CD4-positive, alpha-beta memory T cell (primary cell): ENCODE measurements around the gene PAF1. TPM values are rescaled to one million over a fixed set of nuclear protein-coding genes. Genes with fewer than 3 reads are reported as not detected.

Experiments used
- CTCF ChIA-PET: fragments of 350-600 bp; sonication (Branson Sonifier 250); formaldehyde crosslinking; loops from one replicate; lab custom pipeline; 2021; ENCODE audit warnings: inconsistent platforms; ENCODE audit not compliant: partially characterized antibody; lab: Charles Lee
- POLR2A ChIA-PET: fragments of 350-600 bp; sonication (Branson Sonifier 250); formaldehyde crosslinking; loops from one replicate; lab custom pipeline; 2021; ENCODE audit not compliant: partially characterized antibody; lab: Charles Lee
- DNase-seq, 5 donors: peaks; one replicate each; pipeline versions ENCODE4 v3.0.0 to v3.0.0-alpha.2; 2020 to 2022; ENCODE audit warnings: mixed read lengths in 1 of 5
- H3K27ac ChIP-seq: one replicate; pipeline ENCODE4 v1.7.0; 2013; ENCODE audit warnings: low read depth, low read length
- H3K27me3 ChIP-seq: 2 replicates; pipeline ENCODE4 v1.7.0; 2013; ENCODE audit warnings: mild to moderate bottlenecking, low read length, moderate library complexity; ENCODE audit not compliant: insufficient read depth
- H3K36me3 ChIP-seq: 2 replicates; pipeline ENCODE4 v1.7.0; 2013; ENCODE audit warnings: mild to moderate bottlenecking, low read length, moderate library complexity; ENCODE audit not compliant: insufficient read depth
- H3K4me1 ChIP-seq: 2 replicates; pipeline ENCODE4 v1.7.0; 2013; ENCODE audit warnings: mild to moderate bottlenecking, low read length, moderate library complexity; ENCODE audit not compliant: insufficient read depth
- H3K4me3 ChIP-seq, 2 donors: one replicate each; pipeline ENCODE4 v1.7.0; 2013; ENCODE audit warnings: low read length in 2 of 2, mild to moderate bottlenecking in 1 of 2
- H3K9me3 ChIP-seq, 2 donors: one replicate each; pipeline ENCODE4 v1.7.0; 2013; ENCODE audit warnings: low read length in 2 of 2, control low read depth in 1 of 2; ENCODE audit not compliant: control insufficient read depth in 1 of 2
- H3K27ac Mint-ChIP-seq, 7 donors: one replicate each; pipeline ENCODE4 v1.8.0; 2020 to 2021; ENCODE audit warnings: mixed read lengths in 7 of 7, mild to moderate bottlenecking in 6 of 7, inconsistent platforms in 3 of 7, moderate library complexity in 3 of 7
- H3K27me3 Mint-ChIP-seq, 2 donors: one replicate each; pipeline ENCODE4 v1.8.0; 2020 to 2021; ENCODE audit warnings: mixed read lengths in 2 of 2
- H3K36me3 Mint-ChIP-seq, 2 donors: one replicate each; pipeline ENCODE4 v1.8.0; 2020 to 2021; ENCODE audit warnings: mixed read lengths in 2 of 2, inconsistent platforms in 1 of 2, mild to moderate bottlenecking in 1 of 2
- H3K4me1 Mint-ChIP-seq, 4 donors: one replicate each; pipeline ENCODE4 v1.8.0; 2020 to 2021; ENCODE audit warnings: mixed read lengths in 4 of 4, mild to moderate bottlenecking in 1 of 4
- H3K4me3 Mint-ChIP-seq, 8 donors: one replicate each; pipeline ENCODE4 v1.8.0; 2020 to 2021; ENCODE audit warnings: mixed read lengths in 8 of 8, mild to moderate bottlenecking in 7 of 8, moderate library complexity in 6 of 8, inconsistent platforms in 3 of 8
- H3K9me3 Mint-ChIP-seq, 8 donors: one replicate each; pipeline ENCODE4 v1.8.0; 2020 to 2021; ENCODE audit warnings: mixed read lengths in 8 of 8, mild to moderate bottlenecking in 5 of 8, inconsistent platforms in 3 of 8, moderate library complexity in 1 of 8
- intact Hi-C: fragments of 100-400 bp; cut with micrococcal nuclease; formaldehyde crosslinking; loops from one replicate; pipeline ENCODE4 v1.15.1; 2023
- polyA plus RNA-seq, 2 donors: library from polyadenylated mRNA; unstranded; fragments of 300-500 nt; fragmentation: Illumina TruSeq; gene quantifications; one replicate each; pipeline ENCODE4 v1.2.3, GENCODE V29; 2021
- total RNA-seq, 2 experiments: library from RNA; stranded (reverse); gene quantifications; one replicate each; pipeline ENCODE4 v1.2.3, GENCODE V29; 2021

PAF1 gene
- total and polyA plus RNA-seq, 4 experiments from 2014 or later, result 21.5 to 53.8 (median 47.9) TPM

DNA sequence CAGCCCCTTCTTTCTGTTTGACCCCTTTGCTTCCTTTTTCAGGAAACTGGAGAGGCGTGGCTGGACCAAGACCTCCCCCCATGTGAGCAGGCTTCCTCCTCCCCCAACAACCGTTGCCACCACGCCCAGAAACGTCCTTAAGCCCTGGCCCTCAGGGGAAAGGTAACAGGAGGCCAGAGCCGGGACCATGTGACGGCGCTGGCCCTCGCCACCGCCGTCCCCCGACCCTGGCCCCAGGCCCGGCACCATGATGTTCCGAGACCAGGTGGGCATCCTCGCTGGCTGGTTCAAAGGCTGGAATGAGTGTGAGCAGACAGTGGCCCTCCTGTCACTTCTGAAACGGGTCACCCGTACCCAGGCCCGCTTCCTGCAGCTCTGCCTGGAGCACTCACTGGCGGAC is 34.3 kb downstream of the PAF1 start:
- ChIA-PET CTCF (interaction anchor here (1.0 kb wide), 1 partner anchor 55 kb away, joined by 3 read pairs; no protein-coding TSS in a partner anchor), POLR2A (no interaction called here)
- no peak overlapping the region for H3K27ac ChIP-seq

GRCh38 chr19:39356073-39356472 is 34.8 kb downstream of the PAF1 start:
- Histone ChIP-seq H3K27me3 (no peaks in the 10 kb centered on the region), H3K36me3 (peaks cover 60% of the 10 kb centered on the region), H3K4me3 (no peak overlapping the region), H3K27ac (no peak overlapping the region), H3K4me1 (peaks cover 7% of the 10 kb centered on the region), H3K9me3 (no peaks in the 10 kb centered on the region)
- no peak for DNase-seq
- peaks cover 2 to 8% (median 5%) of the 10 kb centered on the region in 4 donors for H3K4me1 Mint-ChIP-seq
- intact Hi-C loops, result no loop called here
- ChIA-PET CTCF (interaction anchor here (1.0 kb wide), 1 partner anchor 56 kb away, joined by 3 read pairs; no protein-coding TSS in a partner anchor), POLR2A (interaction anchor here (0.8 to 2.0 kb wide), 2 partner anchors 20 to 55 kb away, joined by 4 to 5 read pairs; partner anchors contain the start of gene GMFG)
- no peak overlapping the region for H3K4me3 Mint-ChIP-seq
- no peaks in the 10 kb centered on the region for H3K9me3 Mint-ChIP-seq
- H3K27me3 Mint-ChIP-seq, result no peaks in the 10 kb centered on the region
- peaks cover 44 to 71% of the 10 kb centered on the region in 2 donors for H3K36me3 Mint-ChIP-seq
- H3K27ac Mint-ChIP-seq, result peak overlapping the region in 1 of 7 donors; percentile 59

More for the DNA sequence above, 34.3 kb downstream of the PAF1 start:
- H3K36me3 Mint-ChIP-seq, result peaks cover 44 to 68% of the 10 kb centered on the region in 2 donors
- Histone ChIP-seq H3K4me3 (no peak overlapping the region), H3K9me3 (no peaks in the 10 kb centered on the region), H3K27me3 (no peaks in the 10 kb centered on the region), H3K4me1 (peaks cover 5% of the 10 kb centered on the region), H3K36me3 (peaks cover 60% of the 10 kb centered on the region)
- peak overlapping the region in 2 of 7 donors; percentile 25 to 59 for H3K27ac Mint-ChIP-seq
- no peaks in the 10 kb centered on the region for H3K27me3 Mint-ChIP-seq
- intact Hi-C loops, result no loop called here
- no peak for DNase-seq
- no peaks in the 10 kb centered on the region for H3K9me3 Mint-ChIP-seq
- peaks cover 2 to 6% (median 3%) of the 10 kb centered on the region in 4 donors for H3K4me1 Mint-ChIP-seq
- H3K4me3 Mint-ChIP-seq, result no peak overlapping the region

DNA sequence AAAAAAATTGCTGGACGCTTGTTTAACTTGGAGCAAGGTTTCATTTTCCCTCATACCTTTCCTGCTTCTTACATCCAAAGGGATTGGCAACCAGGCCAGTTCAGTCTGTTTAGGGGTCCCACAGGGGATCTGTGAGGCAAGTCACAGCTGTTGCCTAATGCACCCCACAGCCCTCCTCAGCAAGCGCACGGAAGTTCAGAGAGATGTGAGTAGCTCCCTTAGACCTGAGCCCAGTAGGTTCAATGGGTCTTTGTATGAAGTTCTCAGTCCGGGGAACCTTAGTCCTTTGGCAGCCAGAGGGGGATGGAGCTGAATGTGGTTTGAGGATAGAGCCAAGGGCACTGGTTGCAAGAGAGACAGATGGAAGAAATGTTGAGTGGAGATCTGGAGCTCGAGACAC is 35.7 kb downstream of the PAF1 start:
- Mint-ChIP-seq H3K27ac (peak overlapping the region in 3 of 7 donors; percentile 32 to 79 (median 43)), H3K9me3 (no peaks in the 10 kb centered on the region), H3K4me3 (no peak overlapping the region), H3K27me3 (no peaks in the 10 kb centered on the region), H3K36me3 (peaks cover 44 to 64% of the 10 kb centered on the region in 2 donors), H3K4me1 (peaks cover 2 to 9% (median 5%) of the 10 kb centered on the region in 4 donors)
- intact Hi-C loops, result no loop called here
- Histone ChIP-seq H3K36me3 (peaks cover 51% of the 10 kb centered on the region), H3K4me3 (no peak overlapping the region), H3K4me1 (peaks cover 7% of the 10 kb centered on the region), H3K9me3 (no peaks in the 10 kb centered on the region), H3K27ac (no peak overlapping the region), H3K27me3 (no peaks in the 10 kb centered on the region)
- ChIA-PET CTCF (no interaction called here), POLR2A (interaction anchor here (1.9 to 2.0 kb wide), 2 partner anchors 13 to 19 kb away, joined by 5 to 8 read pairs; partner anchors contain the start of genes GMFG and SAMD4B)
- DNase-seq, result no peak

DNA sequence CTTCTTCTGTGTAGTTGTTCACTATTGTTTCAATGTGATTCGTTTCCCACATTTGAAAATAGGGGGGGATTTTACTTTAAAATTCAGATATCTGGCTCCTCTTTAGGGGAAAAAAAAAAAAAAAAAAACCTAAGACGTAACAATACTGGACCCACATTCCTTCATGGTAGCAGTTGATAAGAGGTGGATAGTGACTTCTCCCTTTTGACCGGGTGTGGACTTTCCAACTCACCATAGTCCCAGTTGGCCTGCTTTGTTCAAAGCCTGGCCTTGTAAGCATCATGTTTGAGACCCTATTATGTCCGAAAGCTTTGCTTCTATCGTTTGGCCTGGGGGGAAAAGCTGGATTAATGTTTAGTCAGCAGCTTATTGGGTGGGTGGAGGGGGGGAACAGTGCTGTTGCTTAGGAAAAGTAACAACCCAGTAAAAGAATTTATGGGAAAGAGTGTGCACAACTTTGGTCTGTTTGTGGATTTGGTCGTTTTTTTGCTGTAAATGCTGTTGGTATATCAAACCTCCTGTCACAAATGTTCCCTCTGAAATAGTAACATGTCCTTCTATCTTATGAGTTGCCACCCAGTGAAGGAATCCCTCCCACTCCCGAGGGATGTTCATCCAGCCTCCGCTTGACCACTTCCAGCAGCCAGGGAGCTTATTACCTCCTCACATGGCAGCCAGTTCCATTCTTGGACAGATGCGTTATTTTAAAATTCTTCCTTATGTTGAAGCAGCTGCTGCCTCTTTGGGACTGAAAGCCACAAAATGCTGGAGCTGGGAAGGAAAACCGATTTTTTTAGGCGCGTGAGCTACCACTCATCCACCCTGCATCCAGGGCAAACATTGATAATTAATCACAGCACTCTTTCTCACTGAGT is 38.3 kb downstream of the PAF1 start:
- no peak overlapping the region for H3K4me3 ChIP-seq
- peaks cover 7% of the 10 kb centered on the region for H3K4me1 ChIP-seq
- no peak for DNase-seq
- peaks cover 37% of the 10 kb centered on the region for H3K36me3 ChIP-seq
- H3K4me3 Mint-ChIP-seq, result no peak overlapping the region
- no peaks in the 10 kb centered on the region for H3K9me3 ChIP-seq
- H3K27me3 ChIP-seq, result no peaks in the 10 kb centered on the region
- H3K36me3 Mint-ChIP-seq, result peaks cover 49 to 66% of the 10 kb centered on the region in 2 donors
- H3K9me3 Mint-ChIP-seq, result no peaks in the 10 kb centered on the region
- intact Hi-C loops, result no loop called here
- H3K27ac ChIP-seq, result no peak overlapping the region
- H3K4me1 Mint-ChIP-seq, result peaks cover 12 to 26% (median 16%) of the 10 kb centered on the region in 4 donors
- peak overlapping the region in 3 of 7 donors; percentile 32 to 69 (median 52) for H3K27ac Mint-ChIP-seq
- ChIA-PET CTCF (interaction anchor here (1.1 kb wide), 1 partner anchor 83 kb away, joined by 3 read pairs; the partner anchor contains the start of gene RPS16), POLR2A (no interaction called here)
- H3K27me3 Mint-ChIP-seq, result no peaks in the 10 kb centered on the region

DNA sequence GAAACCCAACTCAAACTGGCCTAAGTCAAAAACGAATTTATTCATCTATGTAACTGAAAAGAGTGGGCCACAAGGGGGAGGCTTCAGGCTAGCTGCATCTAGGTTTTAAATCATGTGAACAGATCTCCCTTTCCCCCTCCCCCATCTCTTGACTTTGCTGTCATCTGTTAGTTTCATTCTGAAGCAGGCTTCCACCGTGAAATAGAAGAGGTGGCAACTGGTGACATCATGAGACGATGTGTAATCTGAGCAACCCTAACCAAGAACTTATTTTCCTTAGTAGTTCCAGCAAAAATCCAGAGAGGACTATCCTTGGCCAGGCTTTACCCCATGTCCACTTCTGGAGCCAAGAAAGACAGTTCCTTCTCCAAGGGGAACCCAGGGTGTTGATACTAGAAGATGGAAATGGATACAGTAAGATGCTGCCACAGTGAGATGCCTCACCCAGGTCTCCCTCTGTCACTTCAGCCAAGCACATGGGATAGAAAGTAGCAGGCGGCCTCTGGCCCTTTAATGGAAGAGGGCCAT is 39.3 kb downstream of the PAF1 start:
- H3K9me3 Mint-ChIP-seq, result no peaks in the 10 kb centered on the region
- peaks cover 40 to 66% of the 10 kb centered on the region in 2 donors for H3K36me3 Mint-ChIP-seq
- DNase-seq, result peak in 2 of 5 donors; percentile 17 to 47
- Histone ChIP-seq H3K9me3 (no peaks in the 10 kb centered on the region), H3K27ac (no peak overlapping the region), H3K36me3 (peaks cover 28% of the 10 kb centered on the region), H3K4me3 (no peak overlapping the region), H3K27me3 (no peaks in the 10 kb centered on the region), H3K4me1 (peaks cover 10% of the 10 kb centered on the region)
- peaks cover 13 to 33% (median 22%) of the 10 kb centered on the region in 4 donors for H3K4me1 Mint-ChIP-seq
- no peaks in the 10 kb centered on the region for H3K27me3 Mint-ChIP-seq
- POLR2A ChIA-PET, result no interaction called here
- CTCF ChIA-PET, result no interaction called here
- peak overlapping the region in 4 of 7 donors; percentile 15 to 66 (median 38) for H3K27ac Mint-ChIP-seq
- H3K4me3 Mint-ChIP-seq, result no peak overlapping the region
- intact Hi-C loops, result no loop called here

DNA sequence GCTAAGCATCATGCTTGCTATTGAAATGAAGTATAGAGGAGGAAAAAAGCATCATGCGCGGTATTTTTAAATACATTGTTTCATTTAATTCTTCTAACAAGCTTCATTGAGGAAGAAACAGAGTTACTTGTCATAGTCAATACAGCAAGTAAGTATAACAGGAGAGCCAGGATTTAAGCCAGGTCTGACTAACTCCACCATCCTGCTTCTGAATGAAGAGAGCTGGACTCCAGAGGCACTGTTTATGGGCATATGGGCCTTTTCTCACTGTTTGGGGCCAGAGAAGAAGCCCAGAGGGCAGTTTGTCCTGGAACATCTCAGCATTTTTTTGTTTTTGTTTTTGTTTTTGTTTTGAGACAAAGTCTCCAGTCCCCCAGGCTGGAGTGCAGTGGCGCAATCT is 40.8 kb downstream of the PAF1 start:
- H3K27ac ChIP-seq, result no peak overlapping the region
- no peaks in the 10 kb centered on the region for H3K9me3 ChIP-seq
- intact Hi-C loops, result no loop called here
- Mint-ChIP-seq H3K27ac (no peak overlapping the region), H3K4me3 (no peak overlapping the region), H3K27me3 (no peaks in the 10 kb centered on the region), H3K36me3 (peaks cover 33 to 55% of the 10 kb centered on the region in 2 donors), H3K4me1 (peaks cover 24 to 47% (median 36%) of the 10 kb centered on the region in 4 donors), H3K9me3 (no peaks in the 10 kb centered on the region)
- no peak overlapping the region for H3K4me3 ChIP-seq
- peaks cover 16% of the 10 kb centered on the region for H3K36me3 ChIP-seq
- CTCF ChIA-PET, result interaction anchor here (1.3 to 1.4 kb wide), 2 partner anchors 22 to 240 kb away, joined by 3 read pairs; no protein-coding TSS in a partner anchor
- no peaks in the 10 kb centered on the region for H3K27me3 ChIP-seq
- H3K4me1 ChIP-seq, result peaks cover 24% of the 10 kb centered on the region
- no peak for DNase-seq
- POLR2A ChIA-PET, result interaction anchor here (0.6 to 0.8 kb wide), 2 partner anchors 8 to 97 kb away, joined by 3 read pairs; partner anchors contain the start of gene SAMD4B

GRCh38 chr19:39349326-39349725 is 41.6 kb downstream of the PAF1 start:
- ChIA-PET CTCF (interaction anchor here (1.3 to 1.4 kb wide), 2 partner anchors 21 to 239 kb away, joined by 3 read pairs; no protein-coding TSS in a partner anchor), POLR2A (no interaction called here)
- no peak for DNase-seq
- H3K4me1 Mint-ChIP-seq, result peaks cover 29 to 56% (median 43%) of the 10 kb centered on the region in 4 donors
- intact Hi-C loops, result no loop called here
- H3K36me3 Mint-ChIP-seq, result peaks cover 27 to 56% of the 10 kb centered on the region in 2 donors
- no peaks in the 10 kb centered on the region for H3K9me3 Mint-ChIP-seq
- H3K27ac Mint-ChIP-seq, result peak overlapping the region in 4 of 7 donors; percentile 10 to 83 (median 26)
- H3K4me3 Mint-ChIP-seq, result no peak overlapping the region
- Histone ChIP-seq H3K27me3 (no peaks in the 10 kb centered on the region), H3K9me3 (no peaks in the 10 kb centered on the region), H3K27ac (no peak overlapping the region), H3K4me3 (no peak overlapping the region), H3K4me1 (peaks cover 32% of the 10 kb centered on the region), H3K36me3 (peaks cover 13% of the 10 kb centered on the region)
- H3K27me3 Mint-ChIP-seq, result no peaks in the 10 kb centered on the region
